Fibroblast of skin of right quadriceps (primary cell): Measurements from ENCODE around the gene INVS.
"Not testable (repeated sequence)": the region's sequence is repeated elsewhere in the genome, so short reads cannot be mapped to it uniquely, and the experiment has no call there.

Experiments
- DNase-seq: peaks from one replicate; pipeline ENCODE4 v3.0.0-alpha.2; 2013

The INVS gene

DNA sequence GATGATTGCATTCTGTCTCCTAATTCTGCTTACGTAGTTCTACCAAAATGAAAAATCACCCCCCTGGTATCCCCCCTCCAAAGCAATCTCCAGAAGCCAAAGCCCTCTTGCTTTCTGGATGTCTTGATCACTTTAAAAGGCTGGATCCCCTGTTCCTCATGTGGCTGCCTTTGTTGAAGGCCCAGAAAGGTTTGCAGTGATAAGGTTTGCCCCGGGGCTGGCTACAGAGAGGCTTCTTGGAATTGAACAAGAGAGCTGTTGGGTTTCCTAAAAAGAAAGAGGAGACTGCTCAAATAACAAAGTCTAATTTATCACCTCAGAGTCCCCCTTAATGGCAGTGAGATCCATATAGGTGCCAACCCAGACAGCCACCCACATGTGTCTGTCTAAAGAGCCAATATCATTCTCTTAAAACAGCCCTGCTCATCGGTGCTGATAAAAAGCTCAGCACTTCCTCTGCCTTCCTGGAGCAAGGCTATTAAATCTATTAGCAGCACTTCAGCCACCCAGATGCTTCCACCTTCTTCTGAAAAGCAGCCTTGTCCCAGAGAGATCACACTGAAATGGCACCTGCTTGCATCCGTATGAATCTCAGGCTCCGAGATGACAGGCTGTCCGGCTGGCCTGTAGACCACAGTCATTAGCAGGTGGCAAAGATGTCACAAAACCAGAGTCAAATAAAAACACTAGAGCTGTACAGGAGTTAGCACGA, 182.8 kb downstream of the INVS start:
- no peak for DNase-seq

DNA sequence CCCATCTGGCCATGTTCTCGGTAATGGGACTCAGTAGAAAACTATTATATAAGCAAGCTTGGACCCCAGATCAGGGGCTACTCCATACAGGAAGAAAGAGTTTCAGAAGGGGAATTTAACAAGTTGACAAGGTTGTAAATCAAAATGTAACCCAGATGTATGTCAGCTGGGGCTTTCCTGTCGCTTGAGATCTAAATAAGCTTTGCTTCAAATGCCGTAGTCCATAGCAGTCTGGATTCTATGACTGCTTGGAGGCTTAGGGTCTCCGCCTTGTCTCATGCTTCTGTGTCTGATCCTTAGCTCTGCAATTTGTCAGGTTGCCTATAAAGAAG, 183.3 kb downstream of the INVS start:
- no peak for DNase-seq

- DNase-seq: no peak
Measured at GRCh38 chr9:100284247-100284646, 185.2 kb downstream of the INVS start.

- no peak for DNase-seq
Measured at GRCh38 chr9:100285080-100285479, 186.0 kb downstream of the INVS start.

GRCh38 chr9:100285601-100286000, 186.6 kb downstream of the INVS start:
- DNase-seq: no peak

DNA sequence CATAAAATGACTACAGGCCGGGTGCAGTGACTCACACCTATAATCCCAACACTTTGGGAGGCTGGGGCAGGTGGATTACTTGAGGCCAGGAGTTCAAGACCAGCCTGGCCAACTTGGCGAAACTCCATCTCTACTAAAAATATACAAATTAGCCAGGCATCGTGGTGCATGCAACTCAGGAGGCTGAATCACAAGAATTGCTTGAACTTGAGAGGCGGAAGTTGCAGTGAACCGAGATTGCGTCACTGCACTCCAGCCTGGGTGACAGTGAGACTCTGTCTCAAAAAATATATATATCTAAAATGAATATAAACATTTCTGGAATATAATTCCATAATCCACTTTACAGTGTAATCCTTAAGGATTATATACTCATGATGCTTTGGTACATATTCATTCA, 187.2 kb downstream of the INVS start:
- no peak for DNase-seq

DNA sequence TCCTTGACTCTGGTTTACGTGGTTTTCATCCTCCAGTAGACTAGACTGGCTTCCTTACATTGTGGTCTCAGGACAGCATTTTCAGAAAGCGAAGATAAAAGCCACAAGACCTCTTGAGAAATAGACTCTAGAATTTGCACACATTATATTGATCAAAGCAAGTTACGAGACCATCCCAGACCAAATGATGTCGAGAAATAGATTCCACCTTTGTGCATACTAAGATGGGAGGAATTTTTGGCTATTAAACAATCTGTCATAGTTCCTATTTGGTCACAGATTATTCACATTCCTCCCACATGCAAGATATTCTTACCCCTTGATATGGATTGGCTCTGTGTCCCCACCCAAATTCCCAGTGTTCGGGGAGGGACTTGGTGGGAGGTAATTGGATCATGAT, 188.1 kb downstream of the INVS start:
- no peak for DNase-seq

- no peak for DNase-seq
Measured at GRCh38 chr9:100290714-100291113, 191.7 kb downstream of the INVS start.

- DNase-seq: no peak
Measured at GRCh38 chr9:100292414-100292813, 193.4 kb downstream of the INVS start.

DNA sequence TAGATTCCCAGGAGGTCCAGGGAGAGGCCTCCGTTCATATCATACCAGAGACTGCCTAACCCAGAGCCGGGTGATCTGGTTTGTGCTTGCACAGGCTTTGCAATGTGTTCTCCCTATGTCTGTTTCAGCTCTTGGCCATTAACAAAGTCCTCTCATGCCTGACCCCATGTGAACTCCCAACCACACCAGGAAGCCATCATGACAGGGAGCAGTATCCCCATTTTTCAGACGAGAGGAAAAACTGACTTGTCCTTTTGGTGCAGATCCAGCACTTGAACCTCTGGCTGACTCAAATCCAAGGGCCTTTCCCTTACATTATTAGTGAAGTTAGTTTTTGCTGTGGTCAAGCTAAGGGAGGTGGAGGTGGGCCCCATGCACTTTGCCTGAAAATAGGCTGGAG, 195.3 kb downstream of the INVS start:
- DNase-seq: no peak

GRCh38 chr9:100294806-100295205, 195.8 kb downstream of the INVS start:
- no peak for DNase-seq

DNA sequence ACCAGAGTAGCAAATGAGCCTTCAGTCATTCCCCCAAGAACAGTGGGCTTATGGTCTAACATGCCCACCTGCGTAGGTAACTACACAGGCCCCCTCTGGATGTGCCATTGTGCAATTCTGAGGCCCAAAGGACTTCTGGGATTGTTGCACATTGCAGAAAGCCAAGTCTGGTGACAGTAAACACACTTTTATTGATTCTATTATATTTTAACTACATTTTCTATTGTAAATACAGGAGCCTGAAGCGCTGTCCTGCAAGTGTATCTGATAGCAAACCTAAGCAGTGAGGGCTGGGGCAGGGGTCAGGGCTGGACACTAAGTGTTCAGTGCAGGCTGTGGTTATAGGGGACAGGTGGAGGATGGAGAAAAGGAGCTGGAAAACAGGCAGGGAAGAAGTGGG, 196.2 kb downstream of the INVS start:
- DNase-seq: no peak

DNA sequence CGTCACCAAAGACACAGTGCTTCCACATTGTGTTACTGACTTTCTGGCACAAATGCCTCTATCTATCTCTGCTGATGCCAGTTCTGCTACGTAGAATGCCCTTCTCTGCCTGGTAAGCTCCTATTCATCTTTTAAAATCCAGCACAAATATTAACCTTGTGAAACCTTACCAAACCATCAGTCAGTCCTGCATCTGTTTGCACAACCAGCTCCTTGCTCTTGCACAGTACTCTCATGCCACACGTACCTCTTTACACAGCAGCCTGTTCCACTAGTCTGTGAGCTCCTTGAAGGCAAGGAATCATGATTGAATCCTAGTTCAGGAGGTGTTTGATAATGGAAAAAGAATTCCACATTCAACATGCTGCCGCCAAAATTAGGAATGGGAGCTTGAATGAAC, 197.4 kb downstream of the INVS start:
- DNase-seq: no peak

GRCh38 chr9:100298378-100298777, 199.3 kb downstream of the INVS start:
- DNase-seq: no peak

- peak; percentile 21 for DNase-seq
Measured at GRCh38 chr9:100303747-100304146, 204.7 kb downstream of the INVS start.

DNA sequence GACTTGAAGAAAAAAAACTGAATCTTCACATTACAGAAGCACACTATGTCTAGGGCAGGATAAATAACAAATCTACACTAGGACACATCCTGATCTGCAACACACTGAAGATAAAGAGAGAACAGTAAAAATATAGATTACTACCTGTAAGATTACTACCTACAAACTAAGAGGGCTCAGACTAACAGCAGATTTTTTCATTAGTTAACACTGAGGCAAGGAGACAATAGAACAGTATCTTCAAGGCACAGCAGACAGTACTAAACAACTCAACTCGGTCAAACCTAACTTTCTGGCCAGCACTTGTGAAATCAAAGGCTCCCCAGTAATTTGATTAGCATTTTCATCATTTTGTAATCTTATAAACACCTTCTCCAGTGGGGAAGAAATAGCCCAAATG, 207.2 kb downstream of the INVS start:
- no peak for DNase-seq

DNA sequence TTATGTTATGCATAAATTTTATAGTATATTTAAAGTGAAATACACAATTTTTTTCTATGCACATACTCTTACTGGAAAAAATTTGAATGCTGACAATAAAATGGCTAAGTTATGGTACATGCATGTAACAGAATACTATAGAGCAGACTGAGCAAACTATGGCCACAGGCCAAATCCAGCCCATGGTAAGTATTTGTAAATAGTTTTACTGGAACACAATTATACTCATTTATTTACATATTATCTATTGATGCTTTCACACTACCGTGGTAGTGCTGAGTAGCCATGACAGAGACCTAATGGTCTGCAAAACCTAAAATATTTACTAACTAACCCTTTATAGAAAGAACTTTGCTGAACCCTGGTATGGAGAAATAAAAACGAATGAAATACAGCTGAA, 208.0 kb downstream of the INVS start:
- no peak for DNase-seq

DNA sequence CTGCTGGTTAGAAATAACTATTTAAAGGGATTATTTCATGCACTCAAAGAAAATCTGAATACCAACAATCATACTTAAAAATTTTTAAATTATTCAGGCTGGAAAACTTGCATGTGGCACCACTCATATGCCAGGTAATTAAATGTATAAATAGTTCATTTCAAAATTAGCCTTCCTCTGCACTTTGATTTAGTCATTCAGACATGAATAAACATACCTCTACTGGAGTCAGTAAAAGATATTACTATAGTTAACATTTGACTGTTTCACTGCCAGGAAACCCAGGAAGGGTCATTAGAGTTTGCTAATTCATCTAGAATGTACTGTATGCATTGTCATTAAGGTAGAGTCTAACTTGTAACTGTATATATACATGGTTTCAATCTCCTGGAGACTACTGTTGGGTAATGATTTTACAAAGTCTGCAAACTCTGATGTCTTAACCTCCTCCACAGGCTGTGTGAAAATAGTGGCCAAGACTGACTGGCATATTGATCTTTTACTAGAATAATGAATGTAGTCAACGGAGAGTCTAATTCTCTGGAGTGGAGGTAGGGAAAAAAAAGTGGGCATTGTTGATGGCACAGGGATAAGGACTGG, 210.0 kb downstream of the INVS start:
- DNase-seq: no peak

DNA sequence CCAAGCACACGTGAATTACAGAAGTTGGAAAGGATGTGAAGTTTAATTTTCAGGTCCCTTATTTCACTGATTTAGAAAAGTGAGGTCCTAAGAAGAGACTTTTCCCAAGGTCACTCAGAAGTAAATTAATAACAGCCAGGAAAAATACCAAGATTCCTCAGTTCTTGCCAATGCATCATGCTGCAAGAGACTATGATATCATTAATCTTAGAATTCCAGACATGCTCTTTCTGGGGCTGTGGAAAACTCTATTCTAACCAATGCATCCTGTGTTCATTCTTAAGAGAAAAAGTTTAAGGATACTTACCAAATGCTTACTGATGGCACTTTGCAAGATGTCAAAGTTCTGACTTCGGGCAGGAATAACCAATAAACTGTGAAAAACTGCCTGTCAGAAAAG, 210.9 kb downstream of the INVS start:
- peak; percentile 30 for DNase-seq

DNA sequence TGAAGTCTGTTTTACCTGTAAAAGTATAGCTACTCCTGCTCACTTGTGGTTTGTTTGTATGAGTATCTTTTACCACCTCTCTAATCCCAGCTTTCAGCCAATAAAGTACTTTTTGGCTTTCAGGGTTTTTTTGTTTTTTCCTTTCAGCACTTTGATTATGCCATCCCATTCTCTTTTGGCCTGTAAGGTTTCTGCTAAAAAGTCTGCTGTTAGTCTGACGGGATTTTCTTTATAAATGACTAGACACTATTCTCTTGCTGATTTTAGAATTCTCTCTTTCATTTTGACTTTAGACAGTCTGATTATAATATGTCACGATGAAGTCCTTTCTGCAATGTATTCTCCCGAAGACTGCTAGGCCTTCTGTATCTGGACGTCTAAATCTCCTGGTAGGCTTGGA, 216.5 kb downstream of the INVS start:
- DNase-seq: no peak

DNA sequence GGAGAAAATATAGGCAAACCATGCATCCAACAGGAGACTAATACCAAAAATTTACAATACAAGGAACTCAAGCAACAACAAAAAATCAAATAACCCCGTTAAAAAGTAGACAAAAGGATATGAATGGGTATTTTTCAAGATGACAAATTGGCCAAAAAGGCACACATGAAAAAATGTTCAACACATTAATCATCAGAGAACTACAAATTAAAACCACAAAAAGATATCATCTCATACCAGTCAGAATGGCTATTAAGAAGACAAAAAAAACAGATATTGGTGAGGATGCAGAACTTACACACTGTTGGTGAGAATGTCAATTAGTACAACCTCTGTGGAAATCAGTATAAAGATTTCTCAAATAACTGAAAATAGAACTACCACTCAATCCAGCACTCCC, 218.7 kb downstream of the INVS start:
- peak; percentile 50 for DNase-seq

DNA sequence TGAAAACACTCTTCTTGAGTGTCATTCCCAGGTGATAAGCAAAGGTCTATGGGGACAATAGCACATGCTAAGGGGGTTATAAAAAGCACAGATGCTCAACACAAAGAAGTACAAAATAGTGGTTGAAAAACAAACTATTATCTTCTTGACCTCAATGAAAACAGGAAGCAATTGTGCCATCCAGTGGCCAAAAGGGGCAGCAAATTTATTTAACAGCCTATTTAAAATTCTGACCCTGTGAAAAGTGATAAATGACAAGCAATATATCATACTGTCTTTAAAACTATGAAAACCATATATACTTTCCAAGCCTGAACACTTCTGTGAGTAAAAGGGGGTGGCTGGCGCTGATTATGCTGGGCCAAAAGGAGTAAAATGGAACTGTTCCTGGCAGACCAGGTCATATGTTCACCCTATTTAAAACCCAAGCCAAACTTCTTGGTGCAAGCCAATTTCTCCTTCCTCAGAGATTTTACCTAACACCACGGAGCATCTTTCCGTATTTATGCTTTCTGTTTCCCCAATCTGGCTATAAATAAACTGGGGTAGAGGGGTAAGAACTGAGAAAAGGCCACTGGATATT, 224.0 kb downstream of the INVS start:
- DNase-seq: peak; percentile 32

DNA sequence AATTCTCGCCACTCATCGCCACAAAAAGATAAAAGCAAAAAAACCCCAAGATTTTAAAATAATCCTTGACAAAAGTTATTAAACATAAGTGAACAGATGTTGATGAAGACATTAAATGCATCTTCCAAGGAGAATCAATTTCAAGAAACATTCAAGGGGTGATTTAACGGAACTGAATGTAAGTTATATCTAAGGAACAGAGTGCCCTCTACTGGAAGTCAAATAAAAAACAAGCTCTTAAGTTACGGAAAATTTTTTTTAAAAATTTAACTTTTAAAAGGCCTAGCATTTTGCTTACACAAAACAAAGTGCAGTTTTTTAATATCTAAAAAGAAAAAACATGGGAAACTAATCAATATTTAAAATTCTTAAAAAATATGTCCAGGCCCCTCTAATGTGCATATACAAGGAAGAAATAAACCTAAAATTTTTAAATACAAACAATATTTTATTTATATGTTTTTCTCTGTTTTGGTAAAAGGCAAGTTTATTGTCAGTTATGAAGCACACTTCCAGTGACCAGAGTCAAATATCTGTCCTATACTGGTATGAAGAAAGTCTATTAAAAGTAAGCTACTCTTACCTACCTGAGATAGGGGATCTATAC, 225.7 kb downstream of the INVS start:
- peak; percentile 50 for DNase-seq

GRCh38 chr9:100338736-100339135, 239.7 kb downstream of the INVS start:
- DNase-seq: not testable (repeated sequence)
